ENCODE data around the gene ICAM4.

GRCh38 chr19:10289167-10289835 lies 2.5 kb downstream of the ICAM4 start:
- TF ChIP-seq, protein P1, sequence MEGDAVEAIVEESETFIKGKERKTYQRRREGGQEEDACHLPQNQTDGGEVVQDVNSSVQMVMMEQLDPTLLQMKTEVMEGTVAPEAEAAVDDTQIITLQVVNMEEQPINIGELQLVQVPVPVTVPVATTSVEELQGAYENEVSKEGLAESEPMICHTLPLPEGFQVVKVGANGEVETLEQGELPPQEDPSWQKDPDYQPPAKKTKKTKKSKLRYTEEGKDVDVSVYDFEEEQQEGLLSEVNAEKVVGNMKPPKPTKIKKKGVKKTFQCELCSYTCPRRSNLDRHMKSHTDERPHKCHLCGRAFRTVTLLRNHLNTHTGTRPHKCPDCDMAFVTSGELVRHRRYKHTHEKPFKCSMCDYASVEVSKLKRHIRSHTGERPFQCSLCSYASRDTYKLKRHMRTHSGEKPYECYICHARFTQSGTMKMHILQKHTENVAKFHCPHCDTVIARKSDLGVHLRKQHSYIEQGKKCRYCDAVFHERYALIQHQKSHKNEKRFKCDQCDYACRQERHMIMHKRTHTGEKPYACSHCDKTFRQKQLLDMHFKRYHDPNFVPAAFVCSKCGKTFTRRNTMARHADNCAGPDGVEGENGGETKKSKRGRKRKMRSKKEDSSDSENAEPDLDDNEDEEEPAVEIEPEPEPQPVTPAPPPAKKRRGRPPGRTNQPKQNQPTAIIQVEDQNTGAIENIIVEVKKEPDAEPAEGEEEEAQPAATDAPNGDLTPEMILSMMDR (IDR thresholded peaks at IDR 0.05; ENCODE audit: low read length) = no peak
- TF ChIP-seq EZH2phosphoT487 (IDR thresholded peaks at IDR 0.05; ENCODE audit: low read length) = no peak

All from MM.1S (cell line).